Measurements from ENCODE around the gene CDKN1C.

CDKN1C gene

GRCh38 chr11:2896047-2896446, 10.5 kb upstream of the CDKN1C start:
- TF ChIP-seq REPIN1 (tag by site-specific recombination; IDR thresholded peaks at IDR 0.05; ENCODE audit: low read depth) (no peak), ZNF112 (tag by site-specific recombination; IDR thresholded peaks at IDR 0.05) (no peak), ZNF624 (tag by site-specific recombination; IDR thresholded peaks at IDR 0.05) (no peak), ZNF707 (tag by site-specific recombination; IDR thresholded peaks at IDR 0.05) (no peak)
- POLR2A ChIA-PET, result interaction anchor here (2.4 kb wide), 1 partner anchor 33 kb away, joined by 7 read pairs; the partner anchor contains the start of gene PHLDA2

GRCh38 chr11:2893935-2894334, 8.4 kb upstream of the CDKN1C start:
- Histone ChIP-seq H3K4me1 (ENCODE audit: control insufficient read depth, insufficient read depth, low read length) (no peaks in the 10 kb centered on the region), H3K9me3 (ENCODE audit: control insufficient read depth, insufficient read depth, low read depth, low read length) (no peaks in the 10 kb centered on the region), H3K36me3 (ENCODE audit: control insufficient read depth in 2 of 2, insufficient read depth in 1 of 2, low read length in 2 of 2) (no peaks in the 10 kb centered on the region), H3K27ac (ENCODE audit: extremely low read depth, low read depth, low read length) (no peak overlapping the region), H3K4me3 (ENCODE audit: low read depth, low read length) (no peak overlapping the region)
- TF ChIP-seq ZNF530 (tag by site-specific recombination; IDR thresholded peaks at IDR 0.05; ENCODE audit: low read depth), result no peak
- TF ChIP-seq ZNF426 (tag by site-specific recombination; IDR thresholded peaks at IDR 0.05), result no peak
- TF ChIP-seq ZNF529 (tag by site-specific recombination; IDR thresholded peaks at IDR 0.05; ENCODE audit: insufficient replicate concordance), result no peak
- no peak for TF ChIP-seq KLF17 (tag by site-specific recombination; IDR thresholded peaks at IDR 0.05)
- TF ChIP-seq ZBTB1 (tag by site-specific recombination; IDR thresholded peaks at IDR 0.05), result no peak
- TF ChIP-seq TCF7L2 (IDR thresholded peaks at IDR 0.05; ENCODE audit: borderline replicate concordance, low read depth, low read length), result no peak
- TF ChIP-seq ZNF654 (tag by site-specific recombination; IDR thresholded peaks at IDR 0.05; ENCODE audit: low read depth), result no peak
- no peak for TF ChIP-seq IKZF3 (tag by site-specific recombination; IDR thresholded peaks at IDR 0.05)
- TF ChIP-seq OVOL3 (tag by site-specific recombination; IDR thresholded peaks at IDR 0.05), result no peak
- TF ChIP-seq ZNF239 (tag by site-specific recombination; IDR thresholded peaks at IDR 0.05), result no peak
- no peak for TF ChIP-seq PRDM2 (tag by site-specific recombination; IDR thresholded peaks at IDR 0.05; ENCODE audit: borderline replicate concordance)
- no peak for TF ChIP-seq ZNF621 (tag by site-specific recombination; IDR thresholded peaks at IDR 0.05)
- TF ChIP-seq WT1 (tag by site-specific recombination; IDR thresholded peaks at IDR 0.05), result no peak
- ChIA-PET CTCF (interaction anchor here (0.7 to 16.8 kb wide), 6 partner anchors 12 to 473 kb away, joined by 3 to 456 read pairs (median 6); no protein-coding TSS in a partner anchor), POLR2A (interaction anchor here (2.4 kb wide), 1 partner anchor 35 kb away, joined by 7 read pairs; the partner anchor contains the start of gene PHLDA2)

More at GRCh38 chr11:2896047-2896446, 10.5 kb upstream of the CDKN1C start:
- Histone ChIP-seq H3K4me1 (ENCODE audit: control insufficient read depth, insufficient read depth, low read length) (no peaks in the 10 kb centered on the region), H3K36me3 (ENCODE audit: control insufficient read depth in 2 of 2, insufficient read depth in 1 of 2, low read length in 2 of 2) (no peaks in the 10 kb centered on the region), H3K27ac (ENCODE audit: extremely low read depth, low read depth, low read length) (no peak overlapping the region), H3K9me3 (ENCODE audit: control insufficient read depth, insufficient read depth, low read depth, low read length) (no peaks in the 10 kb centered on the region), H3K4me3 (ENCODE audit: low read depth, low read length) (no peak overlapping the region)
- CTCF ChIA-PET, result interaction anchor here (0.7 to 16.8 kb wide), 3 partner anchors 10 to 363 kb away, joined by 3 to 456 read pairs (median 8); partner anchors contain the start of gene CDKN1C
